ENCODE measurements around the gene COTL1.

The COTL1 gene

GRCh38 chr16:84596161-84596560, 21.7 kb downstream of the COTL1 start:
- DNase-seq (ENCODE audit: low spot score): no peak

DNA sequence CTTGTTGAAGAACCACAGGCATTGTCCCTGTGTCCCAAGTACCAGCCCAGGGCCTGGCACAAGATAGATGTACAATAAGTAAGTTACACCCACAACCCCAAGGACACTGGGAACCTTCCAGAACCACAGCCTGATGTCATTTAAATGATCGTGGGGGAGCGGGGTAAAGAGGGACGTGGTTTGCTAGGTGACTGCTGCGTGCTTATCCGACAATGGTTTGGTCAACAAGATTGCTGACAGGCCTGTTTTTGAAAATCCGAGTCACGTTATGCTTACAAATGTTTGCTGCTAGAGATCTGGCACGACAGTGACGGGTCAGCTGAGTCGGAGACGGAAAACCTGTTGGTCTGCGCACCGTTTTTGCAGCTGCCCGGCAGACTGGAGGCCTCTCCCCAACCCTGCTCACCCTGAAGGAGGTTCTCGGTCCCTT, 22.8 kb downstream of the COTL1 start:
- DNase-seq (ENCODE audit: low spot score): no peak

- DNase-seq (ENCODE audit: low spot score): no peak
These were observed 23.2 kb downstream of the COTL1 start for GRCh38 chr16:84594725-84595038.

DNA sequence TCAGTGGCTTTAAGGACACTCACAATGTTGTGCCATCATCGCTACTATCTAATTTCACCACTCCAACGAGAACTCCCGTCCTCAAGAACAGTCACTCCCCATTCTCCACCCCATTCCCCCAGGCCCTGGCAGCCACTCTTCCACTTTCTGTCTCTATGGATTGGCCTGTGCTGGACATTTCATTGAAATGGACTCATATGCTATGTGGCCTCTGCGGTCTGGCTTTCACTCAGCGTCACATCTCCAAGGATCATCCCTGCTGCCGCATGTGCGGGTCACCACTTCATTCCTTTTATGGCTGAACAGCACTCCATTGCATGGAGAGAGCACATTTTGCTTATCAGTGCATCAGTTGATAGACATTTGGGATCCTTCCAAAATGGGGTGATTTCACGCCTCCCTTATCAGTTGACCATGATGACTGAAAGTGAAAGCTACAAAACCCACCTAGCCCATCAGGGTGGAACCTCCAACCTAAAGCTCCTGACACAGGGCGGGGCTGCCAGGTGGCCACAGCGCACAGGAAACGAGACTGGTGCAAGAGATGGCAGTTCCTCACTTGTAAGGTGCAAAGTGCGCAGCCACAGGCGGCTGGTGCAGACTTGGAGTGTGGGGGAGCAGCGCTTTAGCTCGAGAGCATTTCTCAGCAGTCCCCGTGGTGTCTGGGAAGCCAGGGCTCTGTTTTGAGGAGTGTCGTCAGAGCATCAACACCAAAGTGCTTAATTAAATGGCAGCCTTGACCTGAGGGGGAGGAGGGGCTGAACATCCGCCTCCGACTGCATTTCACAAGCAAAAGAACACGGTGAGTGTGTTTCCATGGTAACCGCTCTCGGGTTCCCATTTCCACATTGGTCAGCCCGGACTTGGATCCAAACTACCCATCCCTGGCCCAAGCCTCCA, 23.8 kb downstream of the COTL1 start:
- DNase-seq (ENCODE audit: low spot score): peak; percentile 87

GRCh38 chr16:84592718-84593117, 25.2 kb downstream of the COTL1 start:
- no peak for DNase-seq (ENCODE audit: low spot score)

- DNase-seq (ENCODE audit: low spot score): no peak
These were observed 27.7 kb downstream of the COTL1 start for GRCh38 chr16:84589975-84590719.

GRCh38 chr16:84588991-84589390, 28.9 kb downstream of the COTL1 start:
- DNase-seq (ENCODE audit: low spot score): no peak

DNA sequence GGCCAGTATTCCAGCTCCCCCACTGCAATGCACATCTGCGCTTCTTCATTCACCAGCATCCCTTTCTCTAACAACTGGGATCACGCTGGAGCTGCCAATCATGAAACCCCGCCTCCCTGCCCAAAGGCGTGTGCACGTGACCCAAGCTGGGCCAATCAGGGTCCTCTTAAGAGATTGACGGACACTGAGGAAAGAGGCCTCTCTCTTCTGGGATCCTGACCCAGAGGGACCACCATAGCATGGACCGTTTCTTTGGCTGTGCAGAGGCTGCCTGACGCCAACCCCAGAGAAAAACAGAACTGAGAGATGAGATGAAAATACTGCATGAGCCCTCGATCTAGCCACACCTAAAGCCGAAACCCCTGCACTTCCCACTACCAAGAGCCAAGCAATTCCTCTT, 32.0 kb downstream of the COTL1 start:
- peak; percentile 71 for DNase-seq (ENCODE audit: low spot score)

DNA sequence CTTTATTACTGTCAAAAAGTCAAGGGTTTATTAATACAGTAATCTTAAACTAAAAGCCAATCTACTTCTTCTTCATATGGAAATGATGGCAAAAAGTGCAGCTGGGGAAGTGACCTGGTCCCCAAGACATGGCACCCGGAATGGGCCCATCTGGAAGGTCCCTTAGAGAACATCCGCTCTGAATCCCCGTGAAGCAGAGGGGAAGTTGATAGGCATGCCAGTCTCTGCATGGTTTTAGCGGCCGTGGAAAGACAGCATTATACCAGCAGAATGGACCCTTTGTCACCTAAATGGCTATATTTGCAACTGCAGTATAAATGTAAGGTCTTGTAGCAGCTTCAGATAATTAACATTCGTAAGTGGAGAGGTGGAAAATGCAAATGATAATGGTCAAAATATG, 32.4 kb downstream of the COTL1 start:
- no peak for DNase-seq (ENCODE audit: low spot score)

DNA sequence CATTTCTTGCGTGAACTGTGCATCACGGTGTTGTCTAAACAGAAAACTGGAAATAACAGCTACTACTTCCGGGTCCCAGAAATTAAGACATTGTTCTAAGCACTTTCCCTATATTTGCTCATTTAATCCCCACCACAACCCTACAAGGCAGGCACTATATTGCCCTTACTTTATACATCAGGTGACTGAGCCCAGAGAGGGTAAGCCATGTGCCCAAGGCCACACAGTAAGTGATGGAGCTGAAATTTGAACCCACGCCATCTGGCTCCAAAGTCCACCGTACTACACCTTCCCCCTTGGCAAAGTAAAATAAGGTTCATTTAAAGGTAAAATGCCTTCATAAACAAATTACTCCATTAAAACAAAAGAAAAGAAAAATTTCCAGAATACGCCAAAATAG, 33.2 kb downstream of the COTL1 start:
- DNase-seq (ENCODE audit: low spot score): no peak

DNA sequence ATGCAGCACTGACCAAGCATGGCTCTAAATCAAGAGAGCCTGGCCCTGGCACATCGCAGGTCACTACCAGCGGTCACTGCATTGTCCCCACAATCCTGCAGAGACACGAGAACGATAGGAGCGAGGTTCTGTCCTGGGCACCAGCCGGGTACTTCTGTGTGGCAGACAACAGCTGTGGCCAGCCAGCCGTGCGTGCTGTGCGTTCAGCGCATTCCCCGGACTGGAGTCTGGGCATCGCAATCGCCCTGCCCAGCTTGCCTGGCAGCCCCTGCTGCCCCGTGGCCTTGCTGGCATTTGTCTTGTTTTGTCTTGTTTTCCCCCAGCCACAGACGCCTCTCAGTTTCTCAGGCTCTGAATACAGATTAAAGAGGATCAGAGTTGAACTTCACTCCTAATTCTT, 33.9 kb downstream of the COTL1 start:
- no peak for DNase-seq (ENCODE audit: low spot score)

- no peak for DNase-seq (ENCODE audit: low spot score)
These were observed 34.8 kb downstream of the COTL1 start for GRCh38 chr16:84582958-84583516.

DNA sequence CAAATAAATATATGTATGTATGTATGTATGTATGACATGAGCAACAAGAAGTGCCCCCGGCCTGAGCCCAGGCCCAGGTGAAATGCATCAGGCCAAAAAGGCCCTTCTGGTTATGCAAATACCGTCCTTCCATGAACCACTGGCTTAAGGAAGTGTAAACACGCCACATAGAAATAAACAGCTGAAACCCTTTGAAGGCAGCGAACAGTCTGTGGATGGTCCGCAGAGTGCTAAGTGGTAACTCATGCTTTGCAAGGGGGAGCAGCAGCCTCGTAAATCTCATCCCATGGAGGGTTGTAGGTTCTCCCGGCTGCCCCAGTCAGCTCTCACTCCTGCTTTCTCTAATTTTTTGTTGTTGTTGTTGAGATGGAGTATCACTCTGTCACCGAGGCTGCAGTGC, 36.7 kb downstream of the COTL1 start:
- no peak for DNase-seq (ENCODE audit: low spot score)

DNA sequence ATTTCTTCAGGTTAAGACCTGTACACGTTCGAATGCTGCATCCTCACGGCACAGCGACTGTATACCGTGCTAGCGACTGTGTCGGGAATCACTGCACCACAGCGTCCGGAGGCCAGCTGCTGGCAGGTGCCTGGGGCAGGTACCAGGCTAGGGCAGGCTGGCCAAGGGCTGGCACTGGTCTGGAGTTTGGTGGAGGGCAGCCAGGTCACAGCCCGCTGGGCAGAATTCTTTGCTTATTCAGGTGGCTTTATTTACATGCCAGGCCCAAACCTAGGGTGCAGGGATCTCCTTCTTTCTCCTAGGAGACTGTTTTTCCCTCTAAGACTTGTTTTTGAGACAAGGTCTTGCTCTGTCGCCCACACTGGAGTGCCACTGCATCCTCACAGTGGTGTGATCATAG, 37.9 kb downstream of the COTL1 start:
- no peak for DNase-seq (ENCODE audit: low spot score)

DNA sequence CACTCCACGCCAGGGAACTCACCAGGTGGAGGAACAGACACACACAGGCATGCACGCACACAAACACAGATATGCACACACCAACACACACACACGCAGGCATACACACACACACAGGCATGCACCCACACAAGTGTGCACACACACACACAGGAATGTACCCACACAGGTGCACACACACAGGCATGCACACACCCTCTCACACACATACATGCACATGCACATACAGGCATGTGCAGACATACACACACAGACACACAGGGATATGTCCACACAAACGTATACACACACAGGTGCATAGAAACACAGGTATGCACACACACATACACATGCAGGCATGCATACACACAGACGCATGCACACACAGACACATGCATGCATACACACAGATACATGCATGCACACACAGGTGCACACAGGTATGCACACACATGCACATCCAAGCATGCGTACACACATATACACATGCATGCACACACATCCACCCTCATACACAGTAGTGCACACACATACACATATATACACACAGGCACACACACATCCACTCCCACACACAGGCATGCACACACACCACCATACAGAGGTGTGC, 39.2 kb downstream of the COTL1 start:
- DNase-seq (ENCODE audit: low spot score): no peak

- DNase-seq (ENCODE audit: low spot score): no peak
These were observed 40.7 kb downstream of the COTL1 start for GRCh38 chr16:84577034-84577803.

DNA sequence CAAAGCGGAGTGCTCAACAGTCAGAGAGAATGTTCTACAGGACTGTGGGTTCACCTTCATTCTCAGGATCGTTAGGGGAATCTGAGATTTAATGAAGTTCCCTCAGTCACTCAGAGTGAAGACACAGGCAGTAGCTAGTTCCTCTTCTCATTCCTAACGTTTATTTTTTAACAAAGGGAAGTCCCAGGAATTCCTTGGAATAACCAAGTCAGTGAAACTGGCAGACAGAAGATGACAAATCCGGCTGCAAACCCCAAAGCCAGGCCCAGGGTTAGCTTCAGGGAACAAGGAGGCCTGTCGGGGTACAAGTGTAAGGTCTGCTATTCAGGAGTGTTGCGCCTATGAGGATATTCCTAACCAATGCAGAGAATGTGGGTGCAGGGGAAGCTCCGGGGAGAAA, 42.0 kb downstream of the COTL1 start:
- no peak for DNase-seq (ENCODE audit: low spot score)

DNA sequence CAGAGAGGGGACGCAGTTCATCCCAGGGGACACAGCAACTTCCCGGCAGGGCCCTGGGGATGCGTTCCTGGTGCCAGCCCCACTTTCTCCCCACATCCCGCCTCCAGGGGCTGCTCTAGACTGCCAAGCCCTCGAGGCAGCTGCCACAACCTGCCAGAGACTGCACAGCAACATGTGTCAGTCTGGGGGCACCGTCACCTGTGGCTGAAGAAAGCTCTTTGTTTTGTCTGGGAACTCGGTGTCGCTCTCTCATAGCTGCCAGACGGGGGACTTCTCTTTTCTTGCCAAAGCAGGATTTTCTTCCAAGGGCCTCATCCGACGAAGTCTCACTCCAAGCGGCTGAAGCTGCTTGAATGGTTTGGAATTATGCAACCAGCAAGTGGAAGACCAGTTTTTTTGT, 43.7 kb downstream of the COTL1 start:
- DNase-seq (ENCODE audit: low spot score): no peak

GRCh38 chr16:84572096-84572495, 45.8 kb downstream of the COTL1 start:
- no peak for DNase-seq (ENCODE audit: low spot score)

DNA sequence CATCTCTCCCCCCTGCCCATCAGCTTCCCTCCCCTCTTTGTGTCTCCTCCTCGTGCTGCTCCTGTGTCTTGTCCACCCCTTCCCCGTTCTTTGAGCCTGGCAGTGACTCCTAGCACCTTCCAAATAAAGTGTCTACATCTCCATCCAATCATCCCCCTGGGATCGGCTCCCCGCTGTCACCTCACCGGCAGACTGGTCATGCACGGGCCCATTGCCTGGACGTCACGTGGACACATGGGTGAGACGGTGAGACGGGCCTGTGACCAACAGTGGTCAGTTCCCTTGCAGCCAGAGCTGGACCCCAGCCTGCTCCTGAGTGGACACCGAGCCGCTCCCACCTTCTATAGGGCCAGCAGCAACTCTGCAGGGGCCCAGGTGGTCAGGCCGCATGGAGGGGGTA, 46.4 kb downstream of the COTL1 start:
- DNase-seq (ENCODE audit: low spot score): no peak

DNA sequence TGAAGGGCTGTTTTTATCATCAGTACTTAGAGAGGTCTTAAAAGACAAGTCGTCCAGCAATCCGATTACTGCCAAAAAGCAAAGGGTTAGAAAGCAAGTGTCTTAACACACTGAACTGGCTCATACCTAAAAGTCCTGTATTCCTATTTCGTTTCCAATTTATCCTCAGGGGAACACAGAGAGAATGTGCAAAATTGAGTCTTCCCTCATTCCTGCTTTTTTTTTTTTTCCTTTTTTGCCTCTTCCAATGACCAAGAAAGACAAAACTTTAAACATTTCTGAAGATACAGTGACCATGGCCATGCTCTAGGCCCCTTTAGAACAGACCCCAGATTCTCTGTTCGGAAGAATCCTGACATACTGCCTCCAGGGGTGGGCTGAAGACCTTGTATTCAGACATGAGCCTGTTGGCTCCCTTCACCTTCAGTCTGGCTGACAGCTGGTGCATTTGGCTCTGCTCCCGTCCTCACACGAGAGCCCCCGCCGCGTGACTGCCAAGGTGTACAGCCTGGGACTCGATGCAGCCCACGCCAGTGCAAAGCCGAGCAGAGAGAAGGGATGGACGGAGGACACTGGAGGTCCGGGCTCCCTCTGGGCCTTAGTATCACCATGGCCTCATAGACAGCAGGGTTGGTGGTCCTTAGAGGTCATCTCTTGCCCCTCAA, 47.0 kb downstream of the COTL1 start:
- DNase-seq (ENCODE audit: low spot score): no peak

Data from germinal center (tissue), 1 donor.